GM12891 (cell line): ENCODE data around the gene PSTK.

Experiments
- POLR2A ChIP-seq: IDR thresholded peaks from 2 replicates; pipeline ENCODE4 v1.6.1; 2011; ENCODE audit warnings: low read depth, low read length, control low read depth
- TAF1 ChIP-seq: IDR thresholded peaks from 2 replicates; pipeline ENCODE4 v1.6.1; 2011; ENCODE audit warnings: low read depth, low read length, control low read depth

DNA sequence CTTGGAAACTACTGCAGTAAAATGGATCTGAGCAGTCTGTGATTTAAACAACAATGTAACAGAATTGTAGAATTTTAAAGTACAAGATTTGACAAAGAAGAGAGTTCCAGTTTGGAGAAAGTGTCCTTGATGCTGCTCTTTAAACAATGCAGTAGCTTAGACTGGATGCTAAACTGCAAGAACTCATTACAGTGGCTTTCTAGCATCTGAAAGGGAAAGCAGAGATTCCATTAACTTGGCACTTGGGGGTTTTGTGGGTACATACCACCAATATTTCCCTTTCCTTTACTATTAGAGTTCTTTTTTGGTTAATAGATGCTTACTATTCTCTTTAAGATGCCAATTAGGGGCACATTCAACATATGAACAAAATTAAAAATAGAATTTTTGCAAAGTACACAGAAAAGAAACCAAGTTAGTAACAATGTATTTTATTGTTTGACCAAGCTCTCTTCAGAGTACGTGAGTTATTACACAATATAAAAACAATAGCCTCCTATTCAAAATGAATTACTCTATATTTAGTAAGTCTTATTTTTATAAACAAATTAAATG is 11.9 kb downstream of the PSTK start:
- TF ChIP-seq POLR2A (no peak), TAF1 (no peak)
